Nephron (organoid): ENCODE measurements around the gene ZNF804A.
A peak's percentile ranks its signal among the peaks of the same experiment; 100 is the strongest.

Experiments
- H3K27ac Mint-ChIP-seq, 3 experiments: 2 replicates each; pipeline ENCODE4 v1.8.0; 2020; ENCODE audit warnings: mixed read lengths in 3 of 3, mild to moderate bottlenecking in 2 of 3, moderate library complexity in 1 of 3
- H3K27me3 Mint-ChIP-seq: 2 replicates; pipeline ENCODE4 v1.8.0; 2021; ENCODE audit warnings: low read depth, mild to moderate bottlenecking, moderate library complexity, mixed read lengths
- H3K36me3 Mint-ChIP-seq: 2 replicates; pipeline ENCODE4 v1.8.0; 2020; ENCODE audit warnings: low read depth, mixed read lengths
- H3K4me1 Mint-ChIP-seq: 2 replicates; pipeline ENCODE4 v1.8.0; 2020; ENCODE audit warnings: mixed read lengths
- H3K4me3 Mint-ChIP-seq, 3 experiments: 2 replicates each; pipeline ENCODE4 v1.8.0; 2020; ENCODE audit warnings: mild to moderate bottlenecking in 3 of 3, mixed read lengths in 3 of 3, moderate library complexity in 2 of 3
- H3K9me3 Mint-ChIP-seq: 2 replicates; pipeline ENCODE4 v1.8.0; 2020; ENCODE audit warnings: mixed read lengths
- TF ChIP-seq, protein P1 (sequence below), 3 experiments: fragments of 200-600 bp; sonication (generic); IDR thresholded peaks; one replicate each; pipeline ENCODE4 v1.5.0; 2021; ENCODE audit warnings: antibody characterized with exemption in 3 of 3; ENCODE audit not compliant: unreplicated experiment in 3 of 3

ZNF804A gene

DNA sequence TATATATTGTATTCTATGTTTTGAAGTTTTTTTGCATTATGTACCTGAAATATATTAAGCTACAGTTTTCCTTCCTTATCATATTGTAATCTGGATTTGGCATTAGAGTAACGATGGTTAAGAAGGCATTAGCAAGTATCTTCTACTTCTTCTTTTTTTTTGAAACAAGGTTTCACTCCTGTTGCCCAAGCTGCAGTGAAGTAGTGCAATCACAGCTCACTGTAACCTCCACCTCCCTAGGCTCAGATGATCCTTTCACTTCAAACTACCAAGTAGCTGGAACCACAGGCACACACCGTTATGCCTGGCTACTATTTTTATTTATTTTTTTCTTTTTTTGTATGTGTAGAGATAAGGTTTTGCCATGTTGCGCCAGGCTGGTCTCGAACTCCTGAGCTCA, 201.1 kb downstream of the ZNF804A start:
- H3K27me3 Mint-ChIP-seq = no peaks in the 10 kb centered on the region
- H3K4me1 Mint-ChIP-seq = no peaks in the 10 kb centered on the region
- H3K9me3 Mint-ChIP-seq = peaks cover 3% of the 10 kb centered on the region
- no peak overlapping the region for H3K27ac Mint-ChIP-seq
- H3K4me3 Mint-ChIP-seq = no peak overlapping the region
- TF ChIP-seq, protein P1, sequence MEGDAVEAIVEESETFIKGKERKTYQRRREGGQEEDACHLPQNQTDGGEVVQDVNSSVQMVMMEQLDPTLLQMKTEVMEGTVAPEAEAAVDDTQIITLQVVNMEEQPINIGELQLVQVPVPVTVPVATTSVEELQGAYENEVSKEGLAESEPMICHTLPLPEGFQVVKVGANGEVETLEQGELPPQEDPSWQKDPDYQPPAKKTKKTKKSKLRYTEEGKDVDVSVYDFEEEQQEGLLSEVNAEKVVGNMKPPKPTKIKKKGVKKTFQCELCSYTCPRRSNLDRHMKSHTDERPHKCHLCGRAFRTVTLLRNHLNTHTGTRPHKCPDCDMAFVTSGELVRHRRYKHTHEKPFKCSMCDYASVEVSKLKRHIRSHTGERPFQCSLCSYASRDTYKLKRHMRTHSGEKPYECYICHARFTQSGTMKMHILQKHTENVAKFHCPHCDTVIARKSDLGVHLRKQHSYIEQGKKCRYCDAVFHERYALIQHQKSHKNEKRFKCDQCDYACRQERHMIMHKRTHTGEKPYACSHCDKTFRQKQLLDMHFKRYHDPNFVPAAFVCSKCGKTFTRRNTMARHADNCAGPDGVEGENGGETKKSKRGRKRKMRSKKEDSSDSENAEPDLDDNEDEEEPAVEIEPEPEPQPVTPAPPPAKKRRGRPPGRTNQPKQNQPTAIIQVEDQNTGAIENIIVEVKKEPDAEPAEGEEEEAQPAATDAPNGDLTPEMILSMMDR (IDR thresholded peaks at IDR 0.05; ENCODE audit: unreplicated experiment in 3 of 3) = no peak
- no peaks in the 10 kb centered on the region for H3K36me3 Mint-ChIP-seq

DNA sequence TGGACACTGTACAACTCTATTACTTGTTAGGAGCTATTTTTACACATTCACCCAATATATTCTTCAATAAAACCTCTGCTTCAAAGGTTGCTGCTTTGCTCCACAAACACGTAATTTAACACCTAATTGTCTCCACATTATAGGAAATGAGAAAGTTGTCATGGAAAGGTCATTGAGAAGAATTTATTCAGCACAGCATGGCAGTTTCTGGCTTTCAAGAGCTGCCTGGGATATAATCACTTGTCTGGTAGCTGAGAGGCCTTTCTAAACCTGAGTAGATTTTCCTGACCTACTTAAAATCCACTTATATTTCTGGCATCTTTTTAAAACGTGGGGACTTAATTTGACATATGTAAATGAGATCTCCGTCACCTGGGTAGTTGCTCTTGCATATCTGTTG, 216.1 kb downstream of the ZNF804A start:
- no peaks in the 10 kb centered on the region for H3K27me3 Mint-ChIP-seq
- no peaks in the 10 kb centered on the region for H3K4me1 Mint-ChIP-seq
- H3K36me3 Mint-ChIP-seq = no peaks in the 10 kb centered on the region
- peaks cover 12% of the 10 kb centered on the region for H3K9me3 Mint-ChIP-seq
- no peak overlapping the region for H3K4me3 Mint-ChIP-seq
- H3K27ac Mint-ChIP-seq = peak overlapping the region in 1 of 3 experiments; percentile 16
- TF ChIP-seq, protein P1 (IDR thresholded peaks at IDR 0.05; ENCODE audit: unreplicated experiment in 3 of 3) = no peak

DNA sequence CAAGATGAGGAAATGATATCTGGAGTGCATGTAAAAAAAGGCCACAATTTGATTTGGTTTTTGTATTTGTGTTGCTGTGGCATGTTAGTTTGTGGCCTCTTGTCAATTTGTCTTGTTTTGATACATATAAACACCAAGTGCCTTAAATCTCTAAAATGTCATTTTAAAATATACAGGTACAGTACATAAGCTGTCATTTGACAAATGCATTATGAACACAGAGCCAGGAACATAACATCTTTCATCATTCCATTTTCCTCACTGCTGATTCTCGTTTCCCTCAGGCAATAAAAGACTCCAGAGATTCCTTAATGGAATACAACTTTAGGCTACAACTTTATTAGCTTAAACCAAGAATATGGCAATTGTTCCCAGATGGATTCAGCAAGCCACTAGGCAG, 217.5 kb downstream of the ZNF804A start:
- H3K4me1 Mint-ChIP-seq = no peaks in the 10 kb centered on the region
- H3K27me3 Mint-ChIP-seq = no peaks in the 10 kb centered on the region
- H3K9me3 Mint-ChIP-seq = peaks cover 12% of the 10 kb centered on the region
- H3K36me3 Mint-ChIP-seq = no peaks in the 10 kb centered on the region
- H3K27ac Mint-ChIP-seq = no peak overlapping the region
- no peak overlapping the region for H3K4me3 Mint-ChIP-seq
- TF ChIP-seq, protein P1 (IDR thresholded peaks at IDR 0.05; ENCODE audit: unreplicated experiment in 3 of 3) = no peak

DNA sequence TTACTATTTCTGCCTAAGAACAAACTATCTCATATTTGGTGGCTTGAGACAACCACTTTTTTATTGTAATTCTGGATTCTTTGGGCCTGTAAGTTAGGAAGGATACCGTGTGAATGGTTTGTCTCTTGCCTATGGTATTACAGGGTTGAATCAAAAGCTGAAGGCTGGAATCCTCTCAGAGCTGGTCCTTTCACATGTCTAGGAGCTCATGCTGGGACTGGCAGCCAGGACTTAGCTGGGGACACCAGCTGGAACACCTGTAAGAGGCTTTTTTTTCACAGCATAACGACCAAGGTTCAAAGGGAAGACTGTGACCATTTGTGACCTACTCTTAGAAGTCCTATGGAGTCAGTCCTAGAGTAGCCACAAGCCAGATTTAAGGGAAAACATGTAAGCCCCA, 226.3 kb downstream of the ZNF804A start:
- Mint-ChIP-seq H3K4me3 (no peak overlapping the region), H3K27me3 (no peaks in the 10 kb centered on the region), H3K27ac (no peak overlapping the region), H3K9me3 (no peaks in the 10 kb centered on the region), H3K4me1 (no peaks in the 10 kb centered on the region), H3K36me3 (no peaks in the 10 kb centered on the region)
- TF ChIP-seq, protein P1 (IDR thresholded peaks at IDR 0.05; ENCODE audit: unreplicated experiment in 3 of 3) = no peak

DNA sequence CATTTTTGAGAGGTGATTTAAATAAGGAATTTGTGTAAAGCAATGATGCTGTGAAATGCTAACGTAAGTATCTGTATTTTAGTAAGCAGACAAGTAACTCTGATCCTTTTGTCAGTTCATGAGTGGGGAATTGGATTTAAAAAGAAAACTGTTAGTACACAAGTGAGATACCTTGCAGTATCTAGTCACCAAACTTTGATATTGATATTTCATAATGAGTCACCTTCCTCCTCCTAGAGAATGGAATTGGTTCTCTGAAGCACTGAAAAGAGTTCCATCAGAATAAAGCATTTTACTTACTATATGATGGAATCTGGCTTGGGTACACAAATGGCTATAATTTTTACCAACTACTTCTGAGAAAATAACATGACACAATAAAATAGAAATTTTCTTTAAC, 232.2 kb downstream of the ZNF804A start:
- H3K36me3 Mint-ChIP-seq = no peaks in the 10 kb centered on the region
- no peaks in the 10 kb centered on the region for H3K9me3 Mint-ChIP-seq
- H3K27me3 Mint-ChIP-seq = no peaks in the 10 kb centered on the region
- H3K27ac Mint-ChIP-seq = no peak overlapping the region
- no peak overlapping the region for H3K4me3 Mint-ChIP-seq
- TF ChIP-seq, protein P1 (IDR thresholded peaks at IDR 0.05; ENCODE audit: unreplicated experiment in 3 of 3) = no peak
- no peaks in the 10 kb centered on the region for H3K4me1 Mint-ChIP-seq

DNA sequence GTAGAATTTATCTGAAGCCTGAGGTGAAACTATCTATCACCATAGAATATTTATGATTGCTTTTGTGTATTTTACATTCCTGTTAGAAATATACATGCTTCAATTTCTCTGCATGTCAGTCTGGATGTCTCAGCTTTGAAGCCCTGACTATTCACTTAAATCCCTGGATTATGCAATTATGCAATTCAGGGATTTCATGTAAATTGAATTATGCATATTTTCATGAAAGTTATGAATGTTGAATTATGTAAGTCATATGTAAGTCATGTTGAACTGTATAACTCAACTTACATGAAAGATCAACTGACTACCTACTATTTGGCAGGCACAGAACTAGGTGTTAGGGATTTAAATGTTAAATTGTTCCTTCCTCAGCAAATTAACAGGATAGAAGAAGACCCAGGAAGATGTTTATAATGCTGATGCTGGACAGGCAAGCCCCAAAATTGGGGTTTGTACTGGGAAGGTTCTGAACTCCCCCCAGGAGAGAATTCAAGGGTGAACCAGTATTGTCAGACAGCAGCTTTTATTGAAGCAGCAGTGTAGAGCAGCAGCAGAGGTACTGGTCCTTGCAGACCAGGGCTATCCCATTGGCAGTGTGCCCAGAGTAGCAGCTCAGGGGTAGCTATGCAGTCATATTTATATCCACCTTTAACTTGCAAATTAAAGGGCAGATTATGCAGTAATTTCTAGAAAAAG, 236.5 kb downstream of the ZNF804A start:
- Mint-ChIP-seq H3K36me3 (no peaks in the 10 kb centered on the region), H3K9me3 (no peaks in the 10 kb centered on the region), H3K27me3 (no peaks in the 10 kb centered on the region), H3K27ac (no peak overlapping the region), H3K4me1 (no peaks in the 10 kb centered on the region), H3K4me3 (no peak overlapping the region)
- TF ChIP-seq, protein P1 (IDR thresholded peaks at IDR 0.05; ENCODE audit: unreplicated experiment in 3 of 3) = no peak
